HEK293 (cell line): ENCODE results near the gene MGLL.

Experiments used
- CTCF ChIA-PET: fragments of 350-600 bp; formaldehyde crosslinking; extraction: SDS; loops from one replicate; lab custom pipeline; 2021; ENCODE audit warnings: antibody characterized with exemption; lab: Yijun Ruan, JAX
- POLR2A ChIA-PET: fragments of 300-600 bp; formaldehyde crosslinking; extraction: SDS; loops from one replicate; lab custom pipeline; 2020; ENCODE audit warnings: antibody characterized with exemption, inconsistent platforms; lab: Yijun Ruan, JAX
- H3K27ac ChIP-seq: fragments of 200-500 bp; sonication (Bioruptor generic); 2 replicates; pipeline ENCODE4 v1.5.1; 2014; ENCODE audit warnings: low read depth, low read length, control low read depth, inconsistent platforms; ENCODE audit errors: extremely low read depth
- H3K36me3 ChIP-seq, 2 experiments: fragments of 200-500 bp in 1 of 2; sonication (Bioruptor generic) in 1 of 2; 1 replicate in 1 of 2; 2 replicates in 1 of 2; pipeline ENCODE4 v1.5.1; 2014 to 2017; ENCODE audit warnings: inconsistent platforms in 2 of 2, low read length in 2 of 2; ENCODE audit not compliant: control insufficient read depth in 2 of 2, insufficient read depth in 1 of 2
- H3K4me1 ChIP-seq: fragments of 200-500 bp; sonication (Bioruptor generic); 2 replicates; pipeline ENCODE4 v1.5.1; 2014; ENCODE audit warnings: mild to moderate bottlenecking, low read length, inconsistent platforms; ENCODE audit not compliant: control insufficient read depth, insufficient read depth
- H3K4me3 ChIP-seq: 2 replicates; pipeline ENCODE4 v1.5.1; 2011; ENCODE audit warnings: low read depth, mild to moderate bottlenecking, control low read depth, low read length, moderate library complexity
- H3K9me3 ChIP-seq: fragments of 200-500 bp; sonication (Bioruptor generic); 2 replicates; pipeline ENCODE4 v1.5.1; 2014; ENCODE audit warnings: low read depth, low read length, inconsistent platforms; ENCODE audit not compliant: control insufficient read depth, insufficient read depth
- GFI1B ChIP-seq: fragments of 450-650 bp; formaldehyde crosslinking; IDR thresholded peaks from 2 replicates; pipeline ENCODE4 v1.5.1; 2016; ENCODE audit warnings: missing biosample characterization, missing genetic modification characterization
- GLI4 ChIP-seq: fragments of 450-650 bp; formaldehyde crosslinking; IDR thresholded peaks from 2 replicates; pipeline ENCODE4 v1.5.1; 2016; ENCODE audit warnings: missing biosample characterization, missing genetic modification characterization
- HOXD13 ChIP-seq: sonication (generic); formaldehyde crosslinking; IDR thresholded peaks from 2 replicates; pipeline ENCODE4 v1.8.0; 2022; ENCODE audit warnings: missing genetic modification reagents, borderline replicate concordance
- SETDB1 ChIP-seq: IDR thresholded peaks from one replicate; pipeline ENCODE4 v1.6.1; 2017; ENCODE audit warnings: mild to moderate bottlenecking, low read length, moderate library complexity, mixed read lengths; ENCODE audit not compliant: insufficient read length
- SP7 ChIP-seq: fragments of 450-650 bp; formaldehyde crosslinking; IDR thresholded peaks from 2 replicates; pipeline ENCODE4 v1.5.1; 2016; ENCODE audit warnings: missing biosample characterization, missing genetic modification characterization
- TRIM28 ChIP-seq: IDR thresholded peaks from 2 replicates; pipeline ENCODE4 v1.6.1; 2011; ENCODE audit warnings: low read length, control low read depth, borderline replicate concordance
- ZBTB10 ChIP-seq: fragments of 450-650 bp; formaldehyde crosslinking; IDR thresholded peaks from 2 replicates; pipeline ENCODE4 v1.5.1; 2016; ENCODE audit warnings: missing biosample characterization, missing genetic modification characterization
- ZBTB17 ChIP-seq: fragments of 450-650 bp; formaldehyde crosslinking; IDR thresholded peaks from 2 replicates; pipeline ENCODE4 v1.5.1; 2016; ENCODE audit warnings: missing biosample characterization, missing genetic modification characterization
- ZFHX2 ChIP-seq: fragments of 450-650 bp; formaldehyde crosslinking; conservative IDR thresholded peaks from 2 replicates; pipeline ENCODE4 v1.5.1; 2016; ENCODE audit warnings: missing biosample characterization, missing genetic modification characterization
- ZFP37 ChIP-seq: fragments of 450-650 bp; formaldehyde crosslinking; IDR thresholded peaks from 2 replicates; pipeline ENCODE4 v1.5.1; 2016; ENCODE audit warnings: missing biosample characterization, missing genetic modification characterization
- ZIC2 ChIP-seq: fragments of 450-650 bp; formaldehyde crosslinking; IDR thresholded peaks from 2 replicates; pipeline ENCODE4 v1.5.1; 2016; ENCODE audit warnings: missing biosample characterization, missing genetic modification characterization
- ZNF16 ChIP-seq: fragments of 450-650 bp; formaldehyde crosslinking; IDR thresholded peaks from 2 replicates; pipeline ENCODE4 v1.5.1; 2016; ENCODE audit warnings: low read depth, missing biosample characterization, missing genetic modification characterization
- ZNF23 ChIP-seq: fragments of 450-650 bp; formaldehyde crosslinking; IDR thresholded peaks from 2 replicates; pipeline ENCODE4 v1.5.1; 2016; ENCODE audit warnings: missing biosample characterization, missing genetic modification characterization, borderline replicate concordance
- ZNF266 ChIP-seq: fragments of 450-650 bp; formaldehyde crosslinking; IDR thresholded peaks from 2 replicates; pipeline ENCODE4 v1.5.1; 2016; ENCODE audit warnings: missing biosample characterization, missing genetic modification characterization, low read depth
- ZNF274 ChIP-seq, 2 experiments: fragments of 200-500 bp in 1 of 2; fragments of 450-650 bp in 1 of 2; sonication (Bioruptor generic) in 1 of 2; formaldehyde crosslinking in 1 of 2; IDR thresholded peaks; 2 replicates each; pipeline versions ENCODE4 v1.5.1 to v1.6.1; 2014 to 2016; ENCODE audit warnings: borderline replicate concordance in 1 of 2, inconsistent platforms in 1 of 2, low read length in 1 of 2, missing biosample characterization in 1 of 2, missing genetic modification characterization in 1 of 2
- ZNF391 ChIP-seq: fragments of 450-650 bp; formaldehyde crosslinking; IDR thresholded peaks from 2 replicates; pipeline ENCODE4 v1.5.1; 2016; ENCODE audit warnings: low read depth, missing biosample characterization, missing genetic modification characterization, borderline replicate concordance
- ZNF501 ChIP-seq: fragments of 450-650 bp; formaldehyde crosslinking; IDR thresholded peaks from 2 replicates; pipeline ENCODE4 v1.5.1; 2016; ENCODE audit warnings: missing biosample characterization, missing genetic modification characterization
- ZNF510 ChIP-seq: fragments of 450-650 bp; formaldehyde crosslinking; IDR thresholded peaks from 2 replicates; pipeline ENCODE4 v1.5.1; 2018; ENCODE audit warnings: mild to moderate bottlenecking, missing genetic modification characterization, missing biosample characterization; ENCODE audit not compliant: insufficient replicate concordance
- ZNF555 ChIP-seq: fragments of 450-650 bp; formaldehyde crosslinking; conservative IDR thresholded peaks from 2 replicates; pipeline ENCODE4 v1.5.1; 2017; ENCODE audit warnings: missing biosample characterization, mild to moderate bottlenecking, missing genetic modification characterization, inconsistent platforms
- ZNF623 ChIP-seq: fragments of 450-650 bp; formaldehyde crosslinking; IDR thresholded peaks from 2 replicates; pipeline ENCODE4 v1.5.1; 2016; ENCODE audit warnings: missing biosample characterization, missing genetic modification characterization
- ZNF785 ChIP-seq: fragments of 450-650 bp; formaldehyde crosslinking; IDR thresholded peaks from 2 replicates; pipeline ENCODE4 v1.5.1; 2016; ENCODE audit warnings: missing biosample characterization, missing genetic modification characterization
- ZXDB ChIP-seq: fragments of 450-650 bp; formaldehyde crosslinking; IDR thresholded peaks from 2 replicates; pipeline ENCODE4 v1.5.1; 2016; ENCODE audit warnings: missing biosample characterization, missing genetic modification characterization
- TF ChIP-seq, protein P1 (sequence below): IDR thresholded peaks from 2 replicates; pipeline ENCODE4 v1.6.1; 2011; ENCODE audit warnings: mild to moderate bottlenecking, low read depth, low read length, borderline replicate concordance
- TF ChIP-seq, protein P2 (sequence below): fragments of 450-650 bp; formaldehyde crosslinking; IDR thresholded peaks from 2 replicates; pipeline ENCODE4 v1.5.1; 2016; ENCODE audit warnings: missing biosample characterization, missing genetic modification characterization
- TF ChIP-seq, protein P3 (sequence below): fragments of 450-650 bp; formaldehyde crosslinking; IDR thresholded peaks from 2 replicates; pipeline ENCODE4 v1.5.1; 2016; ENCODE audit warnings: missing biosample characterization, missing genetic modification characterization
- TF ChIP-seq, protein P4 (sequence below): fragments of 450-650 bp; formaldehyde crosslinking; IDR thresholded peaks from 2 replicates; pipeline ENCODE4; 2016; ENCODE audit warnings: missing biosample characterization, missing genetic modification characterization

Gene MGLL

GRCh38 chr3:127800508-127800907, 21.8 kb downstream of the MGLL start:
- TF ChIP-seq ZXDB: no peak
- TF ChIP-seq ZNF391: no peak
- TF ChIP-seq ZFP37 (tag by site-specific recombination): no peak
- 0 out of 2 replicates have a peak, but pooled peaks have one; percentile 7 for TF ChIP-seq ZIC2 (tag by site-specific recombination)
- H3K4me3 ChIP-seq: no peak overlapping the region
- H3K4me1 ChIP-seq: no peaks in the 10 kb centered on the region
- no peak overlapping the region for H3K27ac ChIP-seq
- ChIA-PET CTCF (no interaction called here), POLR2A (no interaction called here)
- no peaks in the 10 kb centered on the region for H3K36me3 ChIP-seq
- H3K9me3 ChIP-seq: no peaks in the 10 kb centered on the region

DNA sequence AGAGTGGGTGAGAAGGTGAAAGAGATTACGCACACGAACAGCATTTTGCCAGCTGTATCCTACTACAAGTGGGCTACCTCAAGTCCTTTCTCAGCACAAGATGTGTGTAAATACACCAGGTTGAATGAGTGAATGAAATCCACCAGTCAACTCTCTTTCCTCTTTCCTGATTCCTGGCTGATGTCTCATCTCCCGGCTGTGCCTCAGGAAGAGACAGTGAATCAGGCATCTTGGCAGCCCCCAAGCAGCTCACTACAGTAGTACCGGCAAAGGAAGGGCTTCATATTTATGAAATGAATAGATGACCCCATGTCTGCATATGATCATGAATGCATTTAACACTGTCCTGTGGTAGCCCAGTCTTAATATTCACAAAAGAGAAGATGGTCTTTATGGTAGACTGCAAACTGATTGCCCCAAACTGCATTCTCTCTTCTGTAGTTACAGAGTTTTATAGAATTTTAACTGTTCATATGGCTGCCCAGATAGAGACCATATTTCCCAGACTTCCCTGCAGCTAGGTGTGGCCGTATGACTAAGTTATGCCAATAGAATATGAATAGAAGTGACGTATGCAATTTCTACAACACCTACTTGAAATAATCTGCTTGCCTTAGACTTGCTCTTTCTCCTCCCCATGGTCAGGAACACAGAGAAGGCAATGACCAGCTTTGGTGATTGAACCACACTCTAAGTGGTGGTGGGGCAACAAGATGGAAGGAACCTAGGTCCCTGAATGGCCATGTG, 22.7 kb downstream of the MGLL start:
- POLR2A ChIA-PET: no interaction called here

GRCh38 chr3:127798716-127799115, 23.6 kb downstream of the MGLL start:
- no peaks in the 10 kb centered on the region for H3K9me3 ChIP-seq
- H3K27ac ChIP-seq: no peak overlapping the region
- POLR2A ChIA-PET: no interaction called here
- H3K36me3 ChIP-seq: no peaks in the 10 kb centered on the region
- H3K4me1 ChIP-seq: no peaks in the 10 kb centered on the region
- no peak overlapping the region for H3K4me3 ChIP-seq
- TF ChIP-seq, protein P1, sequence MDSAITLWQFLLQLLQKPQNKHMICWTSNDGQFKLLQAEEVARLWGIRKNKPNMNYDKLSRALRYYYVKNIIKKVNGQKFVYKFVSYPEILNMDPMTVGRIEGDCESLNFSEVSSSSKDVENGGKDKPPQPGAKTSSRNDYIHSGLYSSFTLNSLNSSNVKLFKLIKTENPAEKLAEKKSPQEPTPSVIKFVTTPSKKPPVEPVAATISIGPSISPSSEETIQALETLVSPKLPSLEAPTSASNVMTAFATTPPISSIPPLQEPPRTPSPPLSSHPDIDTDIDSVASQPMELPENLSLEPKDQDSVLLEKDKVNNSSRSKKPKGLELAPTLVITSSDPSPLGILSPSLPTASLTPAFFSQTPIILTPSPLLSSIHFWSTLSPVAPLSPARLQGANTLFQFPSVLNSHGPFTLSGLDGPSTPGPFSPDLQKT: no peak
- TF ChIP-seq ZNF266 (tag by site-specific recombination): no peak
- TF ChIP-seq ZNF510 (tag by site-specific recombination): no peak
- no peak for TF ChIP-seq ZBTB10 (tag by site-specific recombination)
- no peak for TF ChIP-seq HOXD13 (CRISPR knock-in tag)
- no peak for TF ChIP-seq SP7 (tag by site-specific recombination)
- TF ChIP-seq ZNF501 (tag by site-specific recombination): no peak
- TF ChIP-seq, protein P2, sequence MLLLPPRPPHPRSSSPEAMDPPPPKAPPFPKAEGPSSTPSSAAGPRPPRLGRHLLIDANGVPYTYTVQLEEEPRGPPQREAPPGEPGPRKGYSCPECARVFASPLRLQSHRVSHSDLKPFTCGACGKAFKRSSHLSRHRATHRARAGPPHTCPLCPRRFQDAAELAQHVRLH (tag by site-specific recombination): no peak
- no peak for TF ChIP-seq SETDB1
- no peak for TF ChIP-seq ZNF785 (tag by site-specific recombination)
- no peak for TF ChIP-seq GFI1B
- TF ChIP-seq ZFHX2: no peak
- TF ChIP-seq, protein P3, sequence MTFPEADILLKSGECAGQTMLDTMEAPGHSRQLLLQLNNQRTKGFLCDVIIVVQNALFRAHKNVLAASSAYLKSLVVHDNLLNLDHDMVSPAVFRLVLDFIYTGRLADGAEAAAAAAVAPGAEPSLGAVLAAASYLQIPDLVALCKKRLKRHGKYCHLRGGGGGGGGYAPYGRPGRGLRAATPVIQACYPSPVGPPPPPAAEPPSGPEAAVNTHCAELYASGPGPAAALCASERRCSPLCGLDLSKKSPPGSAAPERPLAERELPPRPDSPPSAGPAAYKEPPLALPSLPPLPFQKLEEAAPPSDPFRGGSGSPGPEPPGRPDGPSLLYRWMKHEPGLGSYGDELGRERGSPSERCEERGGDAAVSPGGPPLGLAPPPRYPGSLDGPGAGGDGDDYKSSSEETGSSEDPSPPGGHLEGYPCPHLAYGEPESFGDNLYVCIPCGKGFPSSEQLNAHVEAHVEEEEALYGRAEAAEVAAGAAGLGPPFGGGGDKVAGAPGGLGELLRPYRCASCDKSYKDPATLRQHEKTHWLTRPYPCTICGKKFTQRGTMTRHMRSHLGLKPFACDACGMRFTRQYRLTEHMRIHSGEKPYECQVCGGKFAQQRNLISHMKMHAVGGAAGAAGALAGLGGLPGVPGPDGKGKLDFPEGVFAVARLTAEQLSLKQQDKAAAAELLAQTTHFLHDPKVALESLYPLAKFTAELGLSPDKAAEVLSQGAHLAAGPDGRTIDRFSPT (tag by site-specific recombination): no peak
- no peak for TF ChIP-seq GLI4 (tag by site-specific recombination)
- no peak for TF ChIP-seq ZNF274 (IDR thresholded peaks at IDR 0.05; ENCODE audit: low read length)
- no peak for TF ChIP-seq ZNF274 (tag by site-specific recombination; IDR thresholded peaks at IDR 0.05; ENCODE audit: borderline replicate concordance)
- no peak for TF ChIP-seq ZNF16 (tag by site-specific recombination)
- no peak for TF ChIP-seq ZBTB17 (tag by site-specific recombination)
- TF ChIP-seq, all 188 proteins: peak for 0
- CTCF ChIA-PET: no interaction called here

More for the DNA sequence above, 22.7 kb downstream of the MGLL start:
- Histone ChIP-seq H3K4me1 (no peaks in the 10 kb centered on the region), H3K27ac (no peak overlapping the region), H3K9me3 (no peaks in the 10 kb centered on the region), H3K4me3 (no peak overlapping the region), H3K36me3 (no peaks in the 10 kb centered on the region)
- CTCF ChIA-PET: no interaction called here
- TF ChIP-seq, protein P4, sequence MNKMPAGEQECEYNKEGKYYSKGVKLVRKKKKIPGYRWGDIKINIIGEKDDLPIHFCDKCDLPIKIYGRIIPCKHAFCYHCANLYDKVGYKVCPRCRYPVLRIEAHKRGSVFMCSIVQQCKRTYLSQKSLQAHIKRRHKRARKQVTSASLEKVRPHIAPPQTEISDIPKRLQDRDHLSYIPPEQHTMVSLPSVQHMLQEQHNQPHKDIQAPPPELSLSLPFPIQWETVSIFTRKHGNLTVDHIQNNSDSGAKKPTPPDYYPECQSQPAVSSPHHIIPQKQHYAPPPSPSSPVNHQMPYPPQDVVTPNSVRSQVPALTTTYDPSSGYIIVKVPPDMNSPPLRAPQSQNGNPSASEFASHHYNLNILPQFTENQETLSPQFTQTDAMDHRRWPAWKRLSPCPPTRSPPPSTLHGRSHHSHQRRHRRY: no peak
- TF ChIP-seq ZNF23 (no peak), TRIM28 (no peak), ZNF555 (tag by site-specific recombination) (no peak), ZNF623 (no peak), GLI4 (tag by site-specific recombination) (no peak)
- TF ChIP-seq, all 188 proteins: peak for 0
